K562 (cell line): ENCODE measurements around the gene GMEB1. TPM values are rescaled to one million over a fixed set of nuclear protein-coding genes. Genes with fewer than 3 reads are reported as not detected.

Experiments
- BMI1 ChIP-seq: fragments of 150-350 bp; IDR thresholded peaks from 2 replicates; pipeline ENCODE4 v1.6.1; 2014; ENCODE audit warnings: low read length
- FOXJ3 ChIP-seq: sonication (generic); formaldehyde crosslinking; IDR thresholded peaks from 2 replicates; pipeline ENCODE4 v1.4.0; 2020; ENCODE audit warnings: mild to moderate bottlenecking, missing genetic modification reagents
- GABPA ChIP-seq: fragments of 200-800 bp; sonication (Bioruptor generic); conservative IDR thresholded peaks from 2 replicates; pipeline ENCODE4 v1.6.1; 2016; ENCODE audit warnings: low read depth, missing genetic modification characterization, missing compliant biosample characterization
- HDAC2 ChIP-seq: fragments of 450-650 bp; IDR thresholded peaks from 2 replicates; pipeline ENCODE4 v1.6.1; 2016; ENCODE audit warnings: mild to moderate bottlenecking
- ILF3 ChIP-seq: fragments of 450-650 bp; IDR thresholded peaks from 2 replicates; pipeline ENCODE4 v1.6.1; 2018; ENCODE audit warnings: antibody characterized with exemption, mild to moderate bottlenecking, moderate library complexity, borderline replicate concordance
- MLLT1 ChIP-seq, 2 experiments: fragments of 450-650 bp; IDR thresholded peaks; 2 replicates each; pipeline ENCODE4 v1.6.1; 2016
- MTA1 ChIP-seq: fragments of 450-650 bp; IDR thresholded peaks from 2 replicates; pipeline ENCODE4 v1.6.1; 2017; ENCODE audit warnings: borderline replicate concordance
- NR4A1 ChIP-seq, 2 experiments: fragments of 250-450 bp in 1 of 2; fragments of 450-650 bp in 1 of 2; sonication (Bioruptor Pico) in 1 of 2; IDR thresholded peaks; 2 replicates each; pipeline versions ENCODE4 v1.4.0 to v1.6.1; 2016 to 2020; ENCODE audit warnings: mild to moderate bottlenecking in 2 of 2, missing compliant biosample characterization in 1 of 2, missing genetic modification characterization in 1 of 2, moderate library complexity in 1 of 2
- NRF1 ChIP-seq, 2 experiments: fragments of 450-650 bp; IDR thresholded peaks in 1 of 2; conservative IDR thresholded peaks in 1 of 2; 2 replicates each; pipeline ENCODE4 v1.6.1; 2014; ENCODE audit warnings: mild to moderate bottlenecking in 2 of 2
- RB1 ChIP-seq: fragments of 450-650 bp; IDR thresholded peaks from 2 replicates; pipeline ENCODE4 v1.6.1; 2017; ENCODE audit warnings: low read depth, mild to moderate bottlenecking
- SMARCB1 ChIP-seq: IDR thresholded peaks from 2 replicates; pipeline ENCODE4 v1.6.1; 2011; ENCODE audit warnings: improper control_type of control experiment, low read depth; ENCODE audit not compliant: insufficient read length
- SMARCE1 ChIP-seq: fragments of 450-650 bp; IDR thresholded peaks from 2 replicates; pipeline ENCODE4 v1.7.1; 2016; ENCODE audit warnings: mild to moderate bottlenecking
- SPI1 ChIP-seq: IDR thresholded peaks from 2 replicates; pipeline ENCODE4 v1.6.1; 2011; ENCODE audit warnings: low read depth, low read length, control low read depth, borderline replicate concordance
- TCF3 ChIP-seq: sonication (generic); formaldehyde crosslinking; IDR thresholded peaks from 2 replicates; pipeline ENCODE4 v1.4.0; 2020; ENCODE audit warnings: mild to moderate bottlenecking, missing genetic modification reagents
- TCFL5 ChIP-seq: fragments of 250-450 bp; sonication (Bioruptor Pico); conservative IDR thresholded peaks from 2 replicates; pipeline ENCODE4 v1.6.1; 2021; ENCODE audit warnings: mild to moderate bottlenecking, moderate library complexity, matching md5 sums
- ZBTB9 ChIP-seq: fragments of 450-650 bp; formaldehyde crosslinking; IDR thresholded peaks from 2 replicates; pipeline ENCODE4 v1.4.0; 2020; ENCODE audit warnings: mild to moderate bottlenecking, moderate library complexity
- ZNF175 ChIP-seq: fragments of 200-800 bp; sonication (Bioruptor generic); IDR thresholded peaks from 2 replicates; pipeline ENCODE4 v1.6.1; 2016; ENCODE audit warnings: low read depth, mild to moderate bottlenecking, missing genetic modification characterization, missing compliant biosample characterization
- ZNF444 ChIP-seq: fragments of 250-450 bp; sonication (Bioruptor Pico); IDR thresholded peaks from 2 replicates; pipeline ENCODE4 v1.4.0; 2020; ENCODE audit warnings: mild to moderate bottlenecking, moderate library complexity
- ZNF561 ChIP-seq: fragments of 450-650 bp; formaldehyde crosslinking; conservative IDR thresholded peaks from 2 replicates; pipeline ENCODE4 v1.4.0; 2020; ENCODE audit warnings: mild to moderate bottlenecking, moderate library complexity
- polyA plus RNA-seq, 8 experiments: library from polyadenylated mRNA; depleted of rRNA in 4 of 8; stranded (reverse) in 5 of 8; unstranded in 3 of 8; fragments of >200 nt; fragmentation: Nextera tagmentation in 2 of 8; fragmentation: Illumina TruSeq in 1 of 8; extraction: Ambion mirVana in 2 of 8; extraction: Trizol in 1 of 8; gene quantifications; 2 replicates each; pipeline versions ENCODE4 v1.2.1 to v1.2.3, GENCODE V29; 2011 to 2014; ENCODE audit warnings: inconsistent platforms in 1 of 8, missing spikeins in 1 of 8
- total RNA-seq, 7 experiments: library from RNA; depleted of rRNA in 6 of 7; stranded (reverse); fragments of >200 nt in 6 of 7; fragmentation: Illumina TruSeq in 2 of 7; extraction: Trizol in 2 of 7; gene quantifications; 2 replicates each; pipeline versions ENCODE4 v1.2.1 to v1.2.3, GENCODE V29; 2011 to 2021; ENCODE audit warnings: low replicate concordance in 1 of 7
- TF ChIP-seq, protein P1 (sequence below), 2 experiments: IDR thresholded peaks; 2 replicates each; pipeline ENCODE4 v1.6.1; 2011; ENCODE audit warnings: borderline replicate concordance in 1 of 2, control low read depth in 1 of 2, low read depth in 1 of 2, low read length in 1 of 2, mild to moderate bottlenecking in 1 of 2, mixed read lengths in 1 of 2, moderate library complexity in 1 of 2; ENCODE audit not compliant: insufficient read depth in 1 of 2, insufficient read length in 1 of 2, poor library complexity in 1 of 2, severe bottlenecking in 1 of 2; ENCODE audit errors: extremely low read depth in 1 of 2

The GMEB1 gene
- total and polyA plus RNA-seq, 9 of the 15 experiments (the other 6 are each of a cell fraction or from before 2014, with no cell fraction given): 6.6 to 17.5 (median 8.5) TPM

DNA sequence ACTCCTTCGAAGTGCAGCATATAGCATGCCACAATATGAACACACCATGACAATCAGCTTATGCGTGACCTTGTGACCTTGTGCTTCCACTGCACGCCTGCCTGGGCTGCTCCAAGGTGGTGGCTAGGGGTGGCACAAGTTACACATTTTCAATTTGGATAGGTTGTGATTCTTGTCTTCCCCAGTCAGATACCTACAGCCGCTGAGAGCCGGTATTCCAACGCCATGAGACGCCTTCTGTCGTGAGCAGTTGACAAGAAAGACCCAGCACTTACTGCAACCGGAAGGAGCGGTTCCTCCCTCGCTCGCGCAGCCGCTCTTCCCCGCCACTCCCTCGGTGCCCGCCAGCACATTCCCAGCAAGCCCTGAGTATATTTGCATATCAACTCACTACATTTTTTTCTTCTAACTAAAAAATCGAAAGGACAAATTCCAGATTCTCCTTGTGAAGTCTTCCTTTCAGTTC lies 20.5 kb upstream of the GMEB1 start (continued):
- TF ChIP-seq BMI1 (no peak), MTA1 (peak; percentile 4; the same call in 1 of the 2 replicates), SPI1 (peak; percentile 80), NR4A1 (CRISPR knock-in tag; IDR thresholded peaks at IDR 0.05) (peak; percentile 69; the same call in 1 of the 2 replicates), NR4A1 (tag; IDR thresholded peaks at IDR 0.05) (peak; percentile 68; the same call in 1 of the 2 replicates), TCFL5 (0 out of 2 replicates have a peak, but pooled peaks have one; percentile 10), MLLT1 (IDR thresholded peaks at IDR 0.05) (peak; percentile 3 to 88; a peak in 2 of 4 replicates), GABPA (tag) (peak; percentile 92), ILF3 (no peak), FOXJ3 (CRISPR knock-in tag) (no peak), TCF3 (CRISPR knock-in tag) (0 out of 2 replicates have a peak, but pooled peaks have one; percentile 13), NRF1 (conservative IDR thresholded peaks at IDR 0.05 in 1 of 2, IDR thresholded peaks at IDR 0.05 in 1 of 2) (peak; percentile 95), HDAC2 (peak; percentile 67), ZBTB9 (CRISPR knock-in tag) (peak; percentile 85; the same call in 1 of the 2 replicates), RB1 (peak; percentile 43; the same call in 1 of the 2 replicates), ZNF444 (CRISPR knock-in tag) (no peak), SMARCB1 (no peak), ZNF175 (CRISPR knock-in tag) (peak; percentile 24), SMARCE1 (peak; percentile 77; the same call in 1 of the 2 replicates), ZNF561 (CRISPR knock-in tag) (no peak)
- TF ChIP-seq, protein P1, sequence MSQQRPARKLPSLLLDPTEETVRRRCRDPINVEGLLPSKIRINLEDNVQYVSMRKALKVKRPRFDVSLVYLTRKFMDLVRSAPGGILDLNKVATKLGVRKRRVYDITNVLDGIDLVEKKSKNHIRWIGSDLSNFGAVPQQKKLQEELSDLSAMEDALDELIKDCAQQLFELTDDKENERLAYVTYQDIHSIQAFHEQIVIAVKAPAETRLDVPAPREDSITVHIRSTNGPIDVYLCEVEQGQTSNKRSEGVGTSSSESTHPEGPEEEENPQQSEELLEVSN (IDR thresholded peaks at IDR 0.05; ENCODE audit: borderline replicate concordance in 1 of 2, extremely low read depth in 1 of 2, insufficient read depth in 1 of 2, insufficient read length in 1 of 2, low read depth in 1 of 2, low read length in 1 of 2, poor library complexity in 1 of 2, severe bottlenecking in 1 of 2): peak; percentile 79 to 81
